Endothelial cell (in vitro differentiated cells): ENCODE measurements around the gene NECTIN3. TPM values are rescaled to one million over a fixed set of nuclear protein-coding genes. Genes with fewer than 3 reads are reported as not detected.

Experiments used
- DNase-seq: peaks from one replicate; pipeline ENCODE4 v3.0.0; 2021; ENCODE audit warnings: low spot score
- H3K27ac Mint-ChIP-seq: one replicate; pipeline ENCODE4 v1.8.0; 2021; ENCODE audit warnings: mixed read lengths, inconsistent platforms; ENCODE audit not compliant: unreplicated experiment
- H3K27me3 Mint-ChIP-seq: one replicate; pipeline ENCODE4 v1.8.0; 2021; ENCODE audit warnings: mild to moderate bottlenecking, moderate library complexity, mixed read lengths, inconsistent platforms; ENCODE audit not compliant: unreplicated experiment
- H3K36me3 Mint-ChIP-seq: one replicate; pipeline ENCODE4 v1.8.0; 2021; ENCODE audit warnings: mild to moderate bottlenecking, low read depth, mixed read lengths, inconsistent platforms; ENCODE audit not compliant: unreplicated experiment
- H3K4me1 Mint-ChIP-seq: one replicate; pipeline ENCODE4 v1.8.0; 2021; ENCODE audit warnings: mild to moderate bottlenecking, mixed read lengths, inconsistent platforms; ENCODE audit not compliant: unreplicated experiment
- H3K4me3 Mint-ChIP-seq: one replicate; pipeline ENCODE4 v1.8.0; 2021; ENCODE audit warnings: mild to moderate bottlenecking, mixed read lengths, inconsistent platforms; ENCODE audit not compliant: unreplicated experiment
- H3K9me3 Mint-ChIP-seq: one replicate; pipeline ENCODE4 v1.8.0; 2021; ENCODE audit warnings: mixed read lengths, inconsistent platforms; ENCODE audit not compliant: unreplicated experiment
- total RNA-seq: library from RNA; stranded (reverse); fragmentation: NEBNext Ultra II Directional; extraction: Animal tissue kit (Norgen Biotek cat#: 25700); gene quantifications from one replicate; pipeline ENCODE4 v1.2.1, GENCODE V29; 2021; ENCODE audit not compliant: unreplicated experiment
- TF ChIP-seq, protein P1 (sequence below): fragments of 200-600 bp; sonication (generic); IDR thresholded peaks from one replicate; pipeline ENCODE4 v1.5.0; 2021; ENCODE audit warnings: antibody characterized with exemption; ENCODE audit not compliant: unreplicated experiment

NECTIN3 gene
- total RNA-seq, 1 donor from 2014 or later = 28.5 TPM

DNA sequence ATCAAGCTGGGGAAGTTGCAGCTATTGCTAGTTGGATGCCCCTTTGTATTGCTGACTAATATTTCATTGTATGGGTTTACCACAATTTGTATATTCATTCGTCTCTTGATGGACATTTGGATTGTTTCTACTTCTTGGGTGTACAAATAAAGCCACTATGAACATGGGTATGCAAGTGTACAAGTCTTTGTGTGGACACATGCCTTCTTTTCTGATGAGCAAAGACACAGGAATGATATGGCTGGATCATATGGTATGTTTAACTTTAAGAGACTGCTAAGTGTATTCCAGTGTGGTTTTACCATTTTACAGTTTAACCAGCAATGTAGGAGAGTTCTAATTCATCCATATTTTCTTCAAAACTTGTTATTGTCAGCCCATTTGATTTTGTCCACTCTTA is 32.2 kb downstream of the NECTIN3 start:
- Mint-ChIP-seq H3K9me3 (no peaks in the 10 kb centered on the region), H3K4me1 (no peaks in the 10 kb centered on the region), H3K27me3 (no peaks in the 10 kb centered on the region), H3K4me3 (no peak overlapping the region), H3K27ac (no peak overlapping the region), H3K36me3 (no peaks in the 10 kb centered on the region)
- no peak for DNase-seq
- TF ChIP-seq, protein P1, sequence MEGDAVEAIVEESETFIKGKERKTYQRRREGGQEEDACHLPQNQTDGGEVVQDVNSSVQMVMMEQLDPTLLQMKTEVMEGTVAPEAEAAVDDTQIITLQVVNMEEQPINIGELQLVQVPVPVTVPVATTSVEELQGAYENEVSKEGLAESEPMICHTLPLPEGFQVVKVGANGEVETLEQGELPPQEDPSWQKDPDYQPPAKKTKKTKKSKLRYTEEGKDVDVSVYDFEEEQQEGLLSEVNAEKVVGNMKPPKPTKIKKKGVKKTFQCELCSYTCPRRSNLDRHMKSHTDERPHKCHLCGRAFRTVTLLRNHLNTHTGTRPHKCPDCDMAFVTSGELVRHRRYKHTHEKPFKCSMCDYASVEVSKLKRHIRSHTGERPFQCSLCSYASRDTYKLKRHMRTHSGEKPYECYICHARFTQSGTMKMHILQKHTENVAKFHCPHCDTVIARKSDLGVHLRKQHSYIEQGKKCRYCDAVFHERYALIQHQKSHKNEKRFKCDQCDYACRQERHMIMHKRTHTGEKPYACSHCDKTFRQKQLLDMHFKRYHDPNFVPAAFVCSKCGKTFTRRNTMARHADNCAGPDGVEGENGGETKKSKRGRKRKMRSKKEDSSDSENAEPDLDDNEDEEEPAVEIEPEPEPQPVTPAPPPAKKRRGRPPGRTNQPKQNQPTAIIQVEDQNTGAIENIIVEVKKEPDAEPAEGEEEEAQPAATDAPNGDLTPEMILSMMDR = no peak

DNA sequence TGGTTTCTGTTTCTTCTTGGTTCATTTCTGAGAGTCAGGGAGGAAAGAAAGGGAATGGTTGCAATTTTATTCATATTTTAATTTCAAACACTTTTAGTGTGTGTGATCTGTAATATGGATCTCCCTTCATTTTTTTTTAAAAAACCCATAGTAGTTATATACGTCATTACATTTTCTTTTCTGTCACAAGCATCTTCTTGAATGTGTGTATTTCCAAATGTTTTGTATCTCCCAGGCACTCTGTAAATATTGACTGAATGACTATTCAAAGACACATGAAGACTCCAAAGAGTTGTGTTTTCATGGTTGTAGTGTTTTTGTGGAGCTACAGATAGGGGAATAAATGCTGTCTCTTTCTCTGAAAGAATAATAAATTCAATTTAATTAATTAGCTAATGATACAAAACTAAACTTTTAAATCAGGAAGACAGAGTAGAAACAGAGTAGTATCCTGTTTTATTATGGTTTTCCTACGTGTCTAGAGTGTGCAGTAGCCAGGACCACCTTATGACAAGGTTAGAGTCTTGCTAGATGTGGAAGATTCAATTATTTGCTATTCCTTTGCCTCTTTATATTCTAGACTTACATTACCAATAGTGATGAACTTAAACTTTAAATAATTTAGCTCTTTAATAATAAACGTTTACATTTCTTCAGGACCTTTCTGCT is 35.5 kb downstream of the NECTIN3 start:
- Mint-ChIP-seq H3K36me3 (no peaks in the 10 kb centered on the region), H3K4me1 (no peaks in the 10 kb centered on the region), H3K9me3 (no peaks in the 10 kb centered on the region), H3K27ac (no peak overlapping the region), H3K4me3 (no peak overlapping the region), H3K27me3 (no peaks in the 10 kb centered on the region)
- TF ChIP-seq, protein P1 = no peak
- DNase-seq = no peak

DNA sequence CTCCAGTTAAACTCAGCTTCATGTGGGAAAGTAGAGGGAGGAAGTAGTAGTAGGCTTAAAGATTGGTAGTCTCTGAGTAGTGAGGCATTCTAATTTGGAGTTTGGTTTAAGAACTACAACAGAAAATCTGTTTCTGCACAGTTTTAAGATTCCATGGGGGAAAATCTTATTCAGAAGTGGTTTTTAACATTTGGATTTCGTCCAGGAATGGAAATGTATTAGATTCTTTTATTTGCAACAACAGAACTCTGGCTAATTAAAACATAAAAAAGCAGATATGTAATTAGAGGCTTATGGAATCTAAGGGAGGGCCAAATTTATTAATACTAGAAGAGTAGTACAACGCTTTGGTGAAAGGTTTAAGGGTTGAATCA is 36.0 kb downstream of the NECTIN3 start:
- no peak overlapping the region for H3K4me3 Mint-ChIP-seq

DNA sequence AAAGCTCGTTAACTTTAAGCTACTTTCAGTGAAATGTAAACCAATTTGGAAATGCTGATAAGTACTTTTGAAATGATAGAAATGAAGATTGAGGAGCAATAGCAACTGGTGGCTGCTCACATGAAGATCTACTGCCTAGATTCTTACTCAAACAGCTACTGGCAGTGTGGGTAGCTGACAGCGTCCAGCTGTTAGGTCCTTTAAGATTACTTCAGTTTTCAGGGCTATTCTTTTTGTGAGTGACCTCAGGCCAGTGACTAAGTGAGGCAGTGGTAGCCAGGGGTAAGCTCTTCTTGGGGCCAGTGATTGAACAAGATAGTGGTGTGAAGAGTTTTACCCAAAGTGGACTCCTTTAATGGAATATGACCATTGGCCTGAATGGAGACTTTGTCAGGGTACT is 41.3 kb downstream of the NECTIN3 start:
- no peak for DNase-seq
- TF ChIP-seq, protein P1 = no peak
- Mint-ChIP-seq H3K4me3 (no peak overlapping the region), H3K27ac (no peak overlapping the region), H3K4me1 (no peaks in the 10 kb centered on the region), H3K27me3 (no peaks in the 10 kb centered on the region), H3K36me3 (no peaks in the 10 kb centered on the region), H3K9me3 (no peaks in the 10 kb centered on the region)

More for the DNA sequence above, 36.0 kb downstream of the NECTIN3 start:
- no peak overlapping the region for H3K27ac Mint-ChIP-seq
- H3K9me3 Mint-ChIP-seq = no peaks in the 10 kb centered on the region
- H3K4me1 Mint-ChIP-seq = no peaks in the 10 kb centered on the region
- no peaks in the 10 kb centered on the region for H3K27me3 Mint-ChIP-seq
- TF ChIP-seq, protein P1 = no peak
- H3K36me3 Mint-ChIP-seq = no peaks in the 10 kb centered on the region
- no peak for DNase-seq

DNA sequence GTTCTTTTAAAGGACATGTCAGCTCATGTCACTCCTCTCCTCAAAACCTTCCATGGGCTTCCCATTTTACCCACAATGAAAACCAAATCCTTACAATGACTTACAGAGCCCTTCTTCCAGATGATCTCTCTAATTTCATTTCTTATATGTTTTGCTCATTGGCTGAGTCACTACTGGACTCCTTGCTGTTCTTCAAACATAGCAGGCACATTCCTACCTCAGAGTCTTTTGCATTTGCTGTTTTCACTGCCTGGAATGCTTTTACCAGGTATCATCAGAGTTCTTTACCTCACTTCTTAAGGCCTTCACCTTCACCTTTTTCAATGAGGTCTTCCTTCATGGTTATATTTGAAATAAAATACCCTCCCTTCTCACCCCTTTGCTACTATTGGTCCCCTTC is 57.3 kb downstream of the NECTIN3 start:
- TF ChIP-seq, protein P1 = no peak
- Mint-ChIP-seq H3K9me3 (no peaks in the 10 kb centered on the region), H3K4me1 (no peaks in the 10 kb centered on the region), H3K27me3 (no peaks in the 10 kb centered on the region), H3K4me3 (no peak overlapping the region), H3K36me3 (no peaks in the 10 kb centered on the region), H3K27ac (no peak overlapping the region)
- DNase-seq = no peak
